Progenitor cell of endocrine pancreas (in vitro differentiated cells): ENCODE results near the gene STOML2. TPM values are rescaled to one million over a fixed set of nuclear protein-coding genes. Genes with fewer than 3 reads are reported as not detected.

Experiments used
- DNase-seq: peaks from one replicate; pipeline ENCODE4 v3.0.0; 2021; ENCODE audit warnings: low spot score; ENCODE audit not compliant: unreplicated experiment
- H3K27ac Mint-ChIP-seq: 2 replicates; pipeline ENCODE4 v1.8.0; 2021; ENCODE audit warnings: mild to moderate bottlenecking, moderate library complexity, mixed read lengths
- H3K27me3 Mint-ChIP-seq: 2 replicates; pipeline ENCODE4 v1.8.0; 2021; ENCODE audit warnings: mixed read lengths
- H3K36me3 Mint-ChIP-seq: 2 replicates; pipeline ENCODE4 v1.8.0; 2022; ENCODE audit warnings: mixed read lengths; ENCODE audit not compliant: insufficient read depth
- H3K4me1 Mint-ChIP-seq: 2 replicates; pipeline ENCODE4 v1.8.0; 2021; ENCODE audit warnings: low read depth, mixed read lengths
- H3K4me3 Mint-ChIP-seq: 2 replicates; pipeline ENCODE4 v1.8.0; 2021; ENCODE audit warnings: low read depth, mild to moderate bottlenecking, moderate library complexity, mixed read lengths
- H3K9me3 Mint-ChIP-seq: 2 replicates; pipeline ENCODE4 v1.8.0; 2021; ENCODE audit warnings: low read depth, mixed read lengths
- total RNA-seq: library from RNA; stranded (reverse); gene quantifications from 2 replicates; pipeline ENCODE4 v1.2.1, GENCODE V29; 2021
- TF ChIP-seq, protein P1 (sequence below): fragments of 200-600 bp; sonication (generic); IDR thresholded peaks from one replicate; pipeline ENCODE4 v1.5.0; 2021; ENCODE audit warnings: antibody characterized with exemption, mild to moderate bottlenecking; ENCODE audit not compliant: unreplicated experiment

Gene STOML2
- total RNA-seq, 1 donor from 2014 or later, result 120 TPM

DNA sequence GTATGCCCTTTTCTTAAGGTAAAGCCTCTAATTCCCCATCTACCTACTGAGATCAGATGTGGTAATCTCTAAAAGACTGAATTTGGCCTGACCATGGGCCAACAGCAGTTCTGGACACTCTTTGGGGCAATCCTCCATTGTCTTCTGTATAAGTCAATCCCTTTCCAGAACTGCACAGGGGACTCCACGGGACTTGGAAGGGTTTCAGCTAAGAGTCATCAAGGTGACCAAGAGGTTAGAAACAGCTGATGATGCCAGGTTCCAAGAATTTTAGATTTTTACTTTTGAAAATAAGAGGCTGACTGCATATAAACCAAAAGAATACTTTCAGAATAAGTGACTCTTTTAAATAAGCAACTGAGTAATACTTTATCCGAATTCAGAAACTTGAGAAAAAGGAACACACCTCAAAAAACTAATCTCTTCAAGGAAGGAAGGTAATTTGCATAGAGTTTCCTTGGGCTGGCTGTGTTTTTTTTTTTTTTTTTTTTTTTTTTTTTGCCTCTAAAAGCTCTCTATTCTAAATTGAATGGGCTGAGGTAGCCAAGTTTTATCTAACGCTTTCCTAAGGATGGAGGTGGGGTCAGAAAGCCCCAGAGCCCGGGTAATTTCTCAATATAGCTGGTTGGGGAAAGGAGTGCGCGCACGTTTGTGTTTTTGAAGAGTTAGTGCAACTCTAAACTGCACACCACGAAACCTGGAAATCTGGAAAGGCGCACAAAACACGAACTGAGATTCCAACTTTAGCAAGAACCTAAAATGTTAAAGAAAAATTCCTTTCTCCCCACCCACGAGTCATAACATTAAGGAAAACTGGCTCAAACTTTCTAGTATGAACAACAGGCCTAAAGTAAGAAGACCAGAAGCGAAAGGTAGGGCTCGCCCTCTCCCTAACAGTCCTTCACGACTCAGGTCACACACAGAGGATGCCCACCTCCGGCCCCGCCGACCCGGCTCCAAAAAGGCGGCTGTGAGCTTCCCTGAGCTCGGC, 31.8 kb downstream of the STOML2 start:
- TF ChIP-seq, protein P1, sequence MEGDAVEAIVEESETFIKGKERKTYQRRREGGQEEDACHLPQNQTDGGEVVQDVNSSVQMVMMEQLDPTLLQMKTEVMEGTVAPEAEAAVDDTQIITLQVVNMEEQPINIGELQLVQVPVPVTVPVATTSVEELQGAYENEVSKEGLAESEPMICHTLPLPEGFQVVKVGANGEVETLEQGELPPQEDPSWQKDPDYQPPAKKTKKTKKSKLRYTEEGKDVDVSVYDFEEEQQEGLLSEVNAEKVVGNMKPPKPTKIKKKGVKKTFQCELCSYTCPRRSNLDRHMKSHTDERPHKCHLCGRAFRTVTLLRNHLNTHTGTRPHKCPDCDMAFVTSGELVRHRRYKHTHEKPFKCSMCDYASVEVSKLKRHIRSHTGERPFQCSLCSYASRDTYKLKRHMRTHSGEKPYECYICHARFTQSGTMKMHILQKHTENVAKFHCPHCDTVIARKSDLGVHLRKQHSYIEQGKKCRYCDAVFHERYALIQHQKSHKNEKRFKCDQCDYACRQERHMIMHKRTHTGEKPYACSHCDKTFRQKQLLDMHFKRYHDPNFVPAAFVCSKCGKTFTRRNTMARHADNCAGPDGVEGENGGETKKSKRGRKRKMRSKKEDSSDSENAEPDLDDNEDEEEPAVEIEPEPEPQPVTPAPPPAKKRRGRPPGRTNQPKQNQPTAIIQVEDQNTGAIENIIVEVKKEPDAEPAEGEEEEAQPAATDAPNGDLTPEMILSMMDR, result no peak
- Mint-ChIP-seq H3K27ac (peak overlapping the region; percentile 96), H3K27me3 (no peaks in the 10 kb centered on the region), H3K4me3 (peak overlapping the region; percentile 93), H3K4me1 (peaks cover 29% of the 10 kb centered on the region), H3K9me3 (no peaks in the 10 kb centered on the region), H3K36me3 (peaks cover 29% of the 10 kb centered on the region)
- no peak for DNase-seq

DNA sequence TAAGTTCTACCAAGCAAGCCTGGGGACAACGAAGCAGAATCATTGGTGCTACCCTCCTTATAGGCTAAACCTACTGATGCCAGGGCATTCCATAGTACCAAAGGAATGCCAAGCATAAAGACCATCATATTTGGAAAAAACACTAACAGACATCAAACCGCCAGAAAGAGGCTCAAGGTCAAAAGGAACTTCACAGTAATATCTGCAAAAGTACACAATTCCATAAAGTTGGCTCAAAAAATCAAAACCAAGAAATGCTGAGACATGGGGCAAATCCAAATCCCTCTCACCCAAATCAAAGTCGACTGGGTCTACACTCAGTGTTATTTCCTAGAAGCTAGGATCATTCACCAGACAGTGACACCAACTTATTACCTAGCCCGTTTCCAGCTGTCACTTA, 33.9 kb downstream of the STOML2 start:
- TF ChIP-seq, protein P1, result no peak
- Mint-ChIP-seq H3K36me3 (peaks cover 33% of the 10 kb centered on the region), H3K27ac (peak overlapping the region; percentile 65), H3K9me3 (no peaks in the 10 kb centered on the region), H3K4me1 (peaks cover 29% of the 10 kb centered on the region), H3K27me3 (no peaks in the 10 kb centered on the region), H3K4me3 (peak overlapping the region; percentile 51)
- DNase-seq, result no peak

DNA sequence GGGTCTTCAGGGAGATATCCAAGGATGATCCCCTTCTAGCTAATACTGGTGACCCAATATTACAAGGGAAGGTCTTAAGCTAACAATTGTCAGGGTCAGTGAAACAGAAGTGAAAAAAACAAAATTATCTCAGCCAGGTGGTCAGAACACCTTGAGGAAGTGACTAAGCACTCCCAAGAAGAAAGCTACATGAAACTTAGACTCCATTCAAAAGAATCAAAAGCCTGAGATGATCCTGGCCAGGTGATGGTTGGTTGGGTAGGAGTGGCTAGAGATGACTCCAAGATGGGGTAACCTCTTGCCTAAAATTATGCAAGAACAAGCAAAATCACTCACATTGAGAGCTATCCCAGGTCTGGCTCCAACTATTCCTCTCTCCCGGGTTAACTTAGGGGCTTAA, 35.9 kb downstream of the STOML2 start:
- Mint-ChIP-seq H3K4me3 (no peak overlapping the region), H3K27ac (no peak overlapping the region), H3K4me1 (peaks cover 25% of the 10 kb centered on the region), H3K36me3 (peaks cover 44% of the 10 kb centered on the region), H3K9me3 (no peaks in the 10 kb centered on the region), H3K27me3 (no peaks in the 10 kb centered on the region)
- TF ChIP-seq, protein P1, result no peak
- DNase-seq, result no peak

DNA sequence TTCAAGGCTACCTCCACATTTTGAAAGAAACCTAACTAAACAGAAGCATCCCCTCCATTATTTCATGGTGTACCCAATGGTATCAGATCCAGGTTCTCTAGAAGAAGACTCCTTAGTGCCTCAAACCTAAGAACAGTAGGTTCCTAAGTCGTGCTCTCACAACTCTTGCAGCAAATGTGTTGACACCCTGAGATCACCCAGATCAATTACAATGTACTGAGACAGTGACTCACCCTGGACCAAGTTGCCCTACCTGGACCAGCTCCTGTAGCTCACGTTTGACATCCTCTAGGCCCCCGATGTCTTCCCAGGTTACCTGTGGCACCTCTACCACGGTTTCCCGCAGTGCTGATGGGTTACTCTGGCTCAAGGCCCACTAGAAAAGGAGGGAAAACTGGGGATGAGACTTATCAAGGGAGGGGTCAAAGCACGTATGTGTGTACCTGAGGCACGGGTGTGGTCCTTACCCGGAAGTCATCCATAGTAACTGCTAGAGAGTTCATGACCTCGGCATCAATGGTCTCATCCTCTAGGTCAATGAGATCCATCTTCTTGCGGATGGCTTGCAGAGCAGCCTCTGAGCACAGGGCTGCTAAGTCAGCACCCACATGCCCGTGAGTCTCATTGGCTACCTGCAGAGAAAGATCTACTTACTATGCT, 42.3 kb downstream of the STOML2 start:
- TF ChIP-seq, protein P1, result no peak
- no peaks in the 10 kb centered on the region for H3K27me3 Mint-ChIP-seq

DNA sequence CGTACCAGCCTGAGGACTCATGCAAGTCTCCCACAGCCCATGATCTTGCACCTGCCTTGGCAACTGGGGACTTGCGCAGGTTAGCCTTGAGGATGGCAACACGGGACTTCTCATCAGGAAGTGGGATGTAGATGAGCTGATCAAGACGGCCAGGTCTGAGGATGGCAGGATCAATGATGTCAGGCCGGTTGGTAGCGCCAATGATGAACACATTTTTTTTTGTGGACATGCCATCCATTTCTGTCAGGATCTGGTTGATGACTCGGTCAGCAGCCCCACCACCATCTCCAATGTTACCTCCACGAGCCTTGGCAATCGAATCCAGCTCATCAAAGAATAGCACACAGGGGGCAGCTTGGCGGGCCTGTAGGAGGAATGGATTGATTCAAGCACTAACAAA, 43.5 kb downstream of the STOML2 start:
- Mint-ChIP-seq H3K36me3 (peaks cover 78% of the 10 kb centered on the region), H3K9me3 (no peaks in the 10 kb centered on the region), H3K27me3 (no peaks in the 10 kb centered on the region), H3K27ac (no peak overlapping the region), H3K4me1 (no peaks in the 10 kb centered on the region), H3K4me3 (no peak overlapping the region)
- TF ChIP-seq, protein P1, result no peak
- no peak for DNase-seq

More for the DNA sequence above, 42.3 kb downstream of the STOML2 start:
- Mint-ChIP-seq H3K36me3 (peaks cover 75% of the 10 kb centered on the region), H3K9me3 (no peaks in the 10 kb centered on the region), H3K27ac (no peak overlapping the region), H3K4me1 (no peaks in the 10 kb centered on the region), H3K4me3 (no peak overlapping the region)
- DNase-seq, result no peak
